Spinal cord (tissue), 10 donors: Measurements from ENCODE around the gene CCDC149. TPM values are rescaled to one million over a fixed set of nuclear protein-coding genes. Genes with fewer than 3 reads are reported as not detected.

ENCODE experiments used
- DNase-seq, 6 donors: peaks; one replicate each; pipeline versions ENCODE4 v3.0.0 to v3.0.0-alpha.2; 2013 to 2015; ENCODE audit warnings: low spot score in 6 of 6, low read depth in 4 of 6
- H3K27ac ChIP-seq: one replicate; pipeline ENCODE4 v1.5.1; 2013; ENCODE audit warnings: low read depth, low read length, control low read depth
- H3K27me3 ChIP-seq: one replicate; pipeline ENCODE4 v1.6.1; 2013; ENCODE audit warnings: low read length; ENCODE audit not compliant: control insufficient read depth, insufficient read depth
- H3K36me3 ChIP-seq: one replicate; pipeline ENCODE4 v1.6.1; 2013; ENCODE audit warnings: low read length; ENCODE audit not compliant: control insufficient read depth, insufficient read depth
- H3K4me1 ChIP-seq: one replicate; pipeline ENCODE4 v1.6.1; 2013; ENCODE audit warnings: low read length; ENCODE audit not compliant: control insufficient read depth, insufficient read depth
- H3K4me3 ChIP-seq: one replicate; pipeline ENCODE4 v1.5.1; 2013; ENCODE audit warnings: low read depth, low read length, control low read depth
- H3K9me3 ChIP-seq: one replicate; pipeline ENCODE4 v1.6.1; 2013; ENCODE audit warnings: low read length; ENCODE audit not compliant: control insufficient read depth, insufficient read depth
- WGBS: methylation state at CpG from one replicate; pipeline ENCODE4 v1.1.5; 2013; ENCODE audit warnings: missing lambda C conversion rate; ENCODE audit not compliant: insufficient coverage; 5-methylcytosine and 5-hydroxymethylcytosine counted together
- polyA plus RNA-seq, 2 donors: library from polyadenylated mRNA; unstranded; fragments of 120-200 nt; gene quantifications; one replicate each; pipeline ENCODE4 v1.2.1, GENCODE V29; 2013; ENCODE audit not compliant: insufficient read length in 2 of 2
- total RNA-seq, 2 donors: library from RNA; depleted of rRNA in 1 of 2; stranded (reverse); fragments of 120-200 nt in 1 of 2; fragments of >200 nt in 1 of 2; gene quantifications; one replicate each; pipeline versions ENCODE4 v1.2.3 to v1.2.4, GENCODE V29; 2013 to 2014
- donor health status: healthy.

Gene CCDC149
- total and polyA plus RNA-seq, 4 donors: 15.0 to 27.1 (median 23.3) TPM

DNA sequence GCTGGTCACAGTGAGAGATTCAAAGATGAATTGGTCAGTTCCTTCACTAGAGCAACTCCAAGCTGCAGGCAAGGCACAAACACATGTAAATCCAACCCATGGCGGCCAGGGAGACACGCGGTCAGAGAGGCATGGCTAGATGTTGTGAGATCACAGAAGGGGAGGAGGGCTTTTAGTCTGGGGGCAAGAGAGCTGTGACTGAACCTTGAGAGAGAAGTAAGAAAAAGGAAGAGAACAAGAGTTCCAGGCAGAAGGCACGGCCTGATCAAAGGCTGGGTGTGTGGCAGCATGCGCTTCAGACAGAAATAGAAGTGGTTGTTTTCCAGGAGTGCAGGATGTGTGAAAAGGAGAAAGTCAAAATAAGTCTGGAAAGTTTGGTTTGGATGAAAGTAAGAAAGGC lies 15.9 kb downstream of the CCDC149 start:
- peaks cover under 1% of the 10 kb centered on the region for H3K36me3 ChIP-seq
- no peaks in the 10 kb centered on the region for H3K27me3 ChIP-seq
- H3K27ac ChIP-seq: no peak overlapping the region
- WGBS: 78% methylated on average over 5 of the region's 5 CpGs
- no peaks in the 10 kb centered on the region for H3K9me3 ChIP-seq
- no peak for DNase-seq
- no peak overlapping the region for H3K4me3 ChIP-seq
- peaks cover 4% of the 10 kb centered on the region for H3K4me1 ChIP-seq

- no peak for DNase-seq
- peaks cover 4% of the 10 kb centered on the region for H3K4me1 ChIP-seq
- no peak overlapping the region for H3K4me3 ChIP-seq
- no CpG with 5 or more reads among the region's 3 CpGs for WGBS
- no peak overlapping the region for H3K27ac ChIP-seq
- no peaks in the 10 kb centered on the region for H3K9me3 ChIP-seq
- no peaks in the 10 kb centered on the region for H3K27me3 ChIP-seq
- H3K36me3 ChIP-seq: peaks cover 5% of the 10 kb centered on the region
Observed at GRCh38 chr4:24896056-24896455, 16.8 kb downstream of the CCDC149 start.

DNA sequence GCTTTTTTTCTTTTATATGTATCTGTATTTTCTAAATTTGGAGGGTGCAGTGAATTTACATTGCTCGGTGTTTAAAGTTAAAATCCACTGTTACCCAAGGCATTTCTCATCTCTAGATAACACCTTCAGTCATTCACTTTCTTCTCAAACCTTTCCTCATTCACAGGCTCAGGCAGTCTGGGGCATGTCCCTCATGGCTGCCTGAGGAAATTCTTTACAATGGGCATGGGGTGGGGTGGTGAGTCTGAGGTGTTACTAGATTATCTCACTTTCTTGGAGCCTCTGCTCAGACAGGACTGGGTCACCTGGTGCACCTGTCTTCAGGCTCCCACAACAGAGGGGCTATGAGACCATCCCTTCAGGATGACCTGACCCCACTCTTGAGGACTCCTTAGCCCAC lies 17.4 kb downstream of the CCDC149 start:
- Histone ChIP-seq H3K27me3 (no peaks in the 10 kb centered on the region), H3K9me3 (no peaks in the 10 kb centered on the region)
- WGBS: no CpG with 5 or more reads among the region's 1 CpG

GRCh38 chr4:24894846-24895245 lies 18.0 kb downstream of the CCDC149 start:
- Histone ChIP-seq H3K27ac (no peak overlapping the region), H3K36me3 (peaks cover 5% of the 10 kb centered on the region), H3K9me3 (no peaks in the 10 kb centered on the region), H3K4me1 (peaks cover 4% of the 10 kb centered on the region), H3K27me3 (no peaks in the 10 kb centered on the region), H3K4me3 (no peak overlapping the region)
- 100% methylated on average over 1 of the region's 9 CpGs for WGBS
- DNase-seq: no peak

More for the DNA sequence above, 17.4 kb downstream of the CCDC149 start:
- Histone ChIP-seq H3K36me3 (peaks cover 5% of the 10 kb centered on the region), H3K4me1 (peaks cover 4% of the 10 kb centered on the region), H3K4me3 (no peak overlapping the region), H3K27ac (no peak overlapping the region)
- DNase-seq: no peak

GRCh38 chr4:24894243-24894642 lies 18.6 kb downstream of the CCDC149 start:
- Histone ChIP-seq H3K27me3 (no peaks in the 10 kb centered on the region), H3K9me3 (no peaks in the 10 kb centered on the region), H3K4me1 (peaks cover 4% of the 10 kb centered on the region), H3K27ac (no peak overlapping the region), H3K36me3 (peaks cover 5% of the 10 kb centered on the region), H3K4me3 (no peak overlapping the region)
- no peak for DNase-seq
- WGBS: no CpG with 5 or more reads among the region's 1 CpG

- Histone ChIP-seq H3K27ac (no peak overlapping the region), H3K4me1 (peaks cover 4% of the 10 kb centered on the region), H3K36me3 (peaks cover 5% of the 10 kb centered on the region), H3K4me3 (no peak overlapping the region), H3K9me3 (no peaks in the 10 kb centered on the region), H3K27me3 (no peaks in the 10 kb centered on the region)
- no peak for DNase-seq
- WGBS: 0% methylated on average over 1 of the region's 2 CpGs
Observed at GRCh38 chr4:24892778-24893177, 20.1 kb downstream of the CCDC149 start.

- Histone ChIP-seq H3K27ac (no peak overlapping the region), H3K9me3 (no peaks in the 10 kb centered on the region), H3K4me1 (peaks cover 4% of the 10 kb centered on the region), H3K27me3 (no peaks in the 10 kb centered on the region), H3K4me3 (no peak overlapping the region), H3K36me3 (peaks cover 5% of the 10 kb centered on the region)
- DNase-seq: no peak
- 60% methylated on average over 1 of the region's 2 CpGs for WGBS
Observed at GRCh38 chr4:24892278-24892677, 20.6 kb downstream of the CCDC149 start.

DNA sequence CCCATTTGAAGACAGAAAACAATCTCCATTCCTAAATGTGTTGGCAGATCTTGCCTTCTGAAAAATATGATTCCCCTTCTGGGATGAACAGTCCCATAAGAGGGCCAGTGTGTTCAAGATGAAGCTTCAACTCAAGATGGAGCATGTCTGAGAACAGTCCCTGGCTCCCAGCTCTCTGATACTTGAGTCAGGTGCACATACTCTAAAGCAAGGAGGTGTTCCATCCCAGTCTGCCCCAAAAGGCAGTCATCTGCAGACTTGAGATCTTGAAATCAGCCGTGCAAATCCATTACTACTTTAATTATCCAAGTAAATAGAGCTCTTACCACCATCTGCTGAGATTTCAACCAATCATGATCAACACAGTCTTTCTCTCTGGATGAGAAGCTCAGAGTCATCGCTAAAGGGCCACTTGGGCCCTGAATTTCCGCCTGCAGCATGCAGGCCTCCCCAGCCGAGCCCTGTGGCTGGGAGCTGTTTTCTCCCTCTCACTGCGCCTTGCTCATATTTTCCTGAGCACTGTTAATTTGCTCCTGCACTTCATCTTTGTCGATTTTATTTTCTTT lies 22.2 kb downstream of the CCDC149 start:
- peaks cover 5% of the 10 kb centered on the region for H3K36me3 ChIP-seq
- 73% methylated on average over 5 of the region's 6 CpGs for WGBS

GRCh38 chr4:24889991-24890390 lies 22.9 kb downstream of the CCDC149 start:
- no CpG with 5 or more reads among the region's 3 CpGs for WGBS

More for the DNA sequence above, 22.2 kb downstream of the CCDC149 start:
- H3K4me3 ChIP-seq: no peak overlapping the region
- H3K27ac ChIP-seq: no peak overlapping the region
- H3K4me1 ChIP-seq: no peaks in the 10 kb centered on the region
- no peaks in the 10 kb centered on the region for H3K9me3 ChIP-seq
- no peaks in the 10 kb centered on the region for H3K27me3 ChIP-seq
- DNase-seq: peak in 1 of 6 donors; percentile 71

DNA sequence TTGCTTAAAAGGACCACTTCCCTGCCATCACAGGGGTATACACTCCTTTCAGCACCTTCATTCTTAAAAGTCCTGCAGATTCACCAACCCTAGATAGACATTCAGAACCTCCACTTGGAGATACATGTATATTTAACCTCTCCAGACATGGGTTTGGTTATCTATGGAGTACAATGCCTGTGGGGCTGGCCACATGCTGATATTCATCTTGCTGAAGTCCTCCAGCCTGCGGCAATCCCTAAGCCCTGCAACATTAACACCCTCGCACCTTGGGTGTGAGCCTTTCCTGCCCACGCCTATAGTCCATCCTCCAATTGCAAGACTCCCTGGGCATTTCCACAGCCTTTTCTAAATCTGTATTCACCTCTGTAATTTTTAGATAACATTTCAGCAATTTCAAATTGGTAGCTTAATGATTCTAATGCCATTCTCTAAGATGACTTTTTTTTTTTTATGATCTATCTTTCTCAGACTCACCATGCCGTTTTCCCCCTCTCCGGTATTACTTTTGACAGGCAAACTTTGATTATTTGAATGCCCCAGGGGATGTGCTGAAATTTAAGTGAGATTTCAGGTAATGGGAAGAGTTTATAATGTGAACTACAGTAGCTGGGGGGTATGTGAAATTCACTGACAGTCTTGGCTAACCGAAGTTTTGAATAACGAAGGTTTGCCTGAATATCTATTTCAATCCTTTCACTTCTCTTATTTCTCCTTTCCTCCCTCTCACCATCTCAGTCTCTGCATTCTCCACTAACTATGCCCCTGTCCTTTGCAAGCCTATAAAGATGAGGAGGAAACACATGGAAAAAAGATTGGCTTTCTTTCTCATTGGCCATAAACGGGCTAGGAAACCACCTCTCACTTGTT lies 24.1 kb downstream of the CCDC149 start:
- 71% methylated on average over 3 of the region's 8 CpGs for whole genome bisulfite sequencing
- no peak for DNase-seq
- H3K4me3 ChIP-seq: no peak overlapping the region
- H3K9me3 ChIP-seq: no peaks in the 10 kb centered on the region
- H3K27ac ChIP-seq: no peak overlapping the region
- H3K4me1 ChIP-seq: peaks cover 8% of the 10 kb centered on the region
- H3K27me3 ChIP-seq: no peaks in the 10 kb centered on the region
- H3K36me3 ChIP-seq: peaks cover 5% of the 10 kb centered on the region

More at GRCh38 chr4:24889991-24890390, 22.9 kb downstream of the CCDC149 start:
- Histone ChIP-seq H3K36me3 (peaks cover 5% of the 10 kb centered on the region), H3K4me1 (peaks cover 6% of the 10 kb centered on the region), H3K27me3 (no peaks in the 10 kb centered on the region), H3K27ac (no peak overlapping the region), H3K4me3 (no peak overlapping the region), H3K9me3 (no peaks in the 10 kb centered on the region)
- no peak for DNase-seq
